Mesendoderm (in vitro differentiated cells): ENCODE data around the gene LDHAL6A. TPM values are rescaled to one million over a fixed set of nuclear protein-coding genes. Genes with fewer than 3 reads are reported as not detected.
"Not testable (repeated sequence)": the region's sequence is repeated elsewhere in the genome, so short reads cannot be mapped to it uniquely, and the experiment has no call there.

Source experiments
- DNase-seq: peaks from one replicate; pipeline ENCODE4 v3.0.0; 2013
- H2AK5ac ChIP-seq: 2 replicates; pipeline ENCODE4 v1.6.1; 2013; ENCODE audit warnings: low read length, inconsistent platforms
- H2BK120ac ChIP-seq: 2 replicates; pipeline ENCODE4 v1.6.1; 2013; ENCODE audit warnings: low read depth, mild to moderate bottlenecking, low read length, moderate library complexity, mixed read lengths
- H2BK15ac ChIP-seq: replicated peaks from 2 replicates; pipeline ENCODE4 v1.6.1; 2013; ENCODE audit warnings: low read depth, mild to moderate bottlenecking, moderate library complexity
- H2BK5ac ChIP-seq: 2 replicates; pipeline ENCODE4 v1.6.1; 2013; ENCODE audit warnings: low read length, inconsistent platforms
- H3K18ac ChIP-seq: 2 replicates; pipeline ENCODE4 v1.6.1; 2013; ENCODE audit warnings: mild to moderate bottlenecking, low read length, mixed read lengths
- H3K23ac ChIP-seq: one replicate; pipeline ENCODE4 v1.6.1; 2013; ENCODE audit warnings: low read length
- H3K27ac ChIP-seq: 2 replicates; pipeline ENCODE4 v1.5.1; 2013; ENCODE audit warnings: low read depth, mild to moderate bottlenecking, inconsistent platforms, low read length, moderate library complexity
- H3K27me3 ChIP-seq: 2 replicates; pipeline ENCODE4 v1.6.1; 2013; ENCODE audit warnings: low read length, control low read depth, mild to moderate bottlenecking, inconsistent platforms; ENCODE audit not compliant: insufficient read depth, poor library complexity
- H3K36me3 ChIP-seq: 2 replicates; pipeline ENCODE4 v1.6.1; 2013; ENCODE audit warnings: low read length, inconsistent platforms; ENCODE audit not compliant: control insufficient read depth, insufficient read depth
- H3K4ac ChIP-seq: one replicate; pipeline ENCODE4 v1.6.1; 2013; ENCODE audit warnings: low read depth, mild to moderate bottlenecking, low read length, moderate library complexity
- H3K4me1 ChIP-seq: 2 replicates; pipeline ENCODE4 v1.6.1; 2013; ENCODE audit warnings: low read depth, low read length, inconsistent platforms; ENCODE audit not compliant: control insufficient read depth
- H3K4me2 ChIP-seq: 2 replicates; pipeline ENCODE4 v1.6.1; 2013; ENCODE audit warnings: low read length
- H3K4me3 ChIP-seq: 2 replicates; pipeline ENCODE4 v1.5.1; 2013; ENCODE audit warnings: mild to moderate bottlenecking, low read length
- H3K56ac ChIP-seq: one replicate; pipeline ENCODE4 v1.6.1; 2013; ENCODE audit warnings: low read length
- H3K79me1 ChIP-seq: 2 replicates; pipeline ENCODE4 v1.6.1; 2013; ENCODE audit warnings: low read length, inconsistent platforms
- H3K79me2 ChIP-seq: 2 replicates; pipeline ENCODE4 v1.6.1; 2013; ENCODE audit warnings: mild to moderate bottlenecking, low read length; ENCODE audit not compliant: control insufficient read depth, insufficient read depth
- H3K9ac ChIP-seq: 2 replicates; pipeline ENCODE4 v1.6.1; 2013; ENCODE audit warnings: low read length, inconsistent platforms
- H4K5ac ChIP-seq: one replicate; pipeline ENCODE4 v1.6.1; 2013; ENCODE audit warnings: low read length
- H4K8ac ChIP-seq: one replicate; pipeline ENCODE4 v1.6.1; 2013; ENCODE audit warnings: low read depth, mild to moderate bottlenecking, control low read depth, low read length, moderate library complexity
- WGBS: extraction: QIAGEN DNeasy Blood & Tissue Kit; methylation state at CpG from one replicate; pipeline ENCODE4 v1.1.7; 2013; ENCODE audit warnings: low lambda C conversion rate, missing lambda C conversion rate; ENCODE audit not compliant: insufficient coverage; ENCODE audit errors: extremely low coverage; 5-methylcytosine and 5-hydroxymethylcytosine counted together
- polyA plus RNA-seq, 2 experiments: library from polyadenylated mRNA; stranded (reverse); fragments of 200-250 nt; gene quantifications; one replicate each; pipeline ENCODE4 v1.2.3, GENCODE V29; 2013

Gene LDHAL6A
- polyA plus RNA-seq (2013, experiment 1 of 2): 0.04 TPM
- not detected for polyA plus RNA-seq (2013, experiment 2 of 2)

DNA sequence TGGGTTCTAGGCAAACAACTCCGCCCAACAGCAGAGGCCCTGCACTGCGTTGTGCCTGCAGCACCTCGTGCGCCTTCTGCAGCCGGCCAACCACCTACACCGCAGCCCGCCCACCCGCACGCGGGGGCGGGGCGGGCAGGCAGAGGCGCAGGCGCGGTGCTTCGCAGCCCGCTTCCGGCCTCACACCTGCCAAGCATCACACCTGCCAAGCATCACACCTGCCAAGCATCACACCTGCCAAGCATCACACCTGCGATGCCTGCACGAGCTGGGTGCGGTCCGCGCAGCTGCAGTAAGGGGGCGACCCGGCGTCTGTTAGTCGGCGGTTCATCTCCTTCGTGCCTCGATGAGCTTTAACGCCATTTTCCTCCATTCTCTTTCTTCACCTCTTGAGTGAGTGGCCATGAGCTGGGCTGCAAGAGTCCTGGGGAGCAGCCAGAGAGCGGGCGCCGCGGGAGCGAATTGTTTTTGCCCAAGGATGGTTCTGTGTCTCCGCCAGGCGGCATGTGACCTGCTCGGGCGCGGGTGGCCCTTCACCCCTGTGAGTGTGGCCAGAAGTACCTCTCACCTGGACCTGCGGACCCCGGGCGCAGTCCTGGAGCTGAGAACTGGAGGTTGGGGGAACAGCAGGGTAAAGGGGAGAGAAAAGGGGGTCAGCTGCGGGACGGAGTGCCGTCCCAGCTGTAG, at the start of gene LDHAL6A:
Gene LDHAL6A (plus strand): TSS at position 171 of the 687 bp plus-strand sequence. CDS start 825 bp downstream, outside the sequence.
- H3K79me1 ChIP-seq: no peaks in the 10 kb centered on the region
- H2AK5ac ChIP-seq: no peak within 1 kb of the TSS
- no peak within 1 kb of the TSS for H2BK5ac ChIP-seq
- H2BK120ac ChIP-seq: no peak within 1 kb of the TSS
- H3K4me1 ChIP-seq: no peaks in the 10 kb centered on the region
- no peak within 1 kb of the TSS for H3K4me3 ChIP-seq
- DNase-seq: no peak
- H3K27me3 ChIP-seq: no peaks in the 10 kb centered on the region
- H3K56ac ChIP-seq: no peak within 1 kb of the TSS
- H3K18ac ChIP-seq: no peak within 1 kb of the TSS
- H3K79me2 ChIP-seq: no peaks in the 10 kb centered on the region
- no peaks in the 10 kb centered on the region for H3K36me3 ChIP-seq
- no peak within 1 kb of the TSS for H4K8ac ChIP-seq
- no peak within 1 kb of the TSS for H3K4ac ChIP-seq
- no peak within 1 kb of the TSS for H2BK15ac ChIP-seq
- no peak within 1 kb of the TSS for H3K9ac ChIP-seq
- no peak within 1 kb of the TSS for H4K5ac ChIP-seq
- WGBS: no CpG with 5 or more reads among the region's 47 CpGs
- no peak within 1 kb of the TSS for H3K23ac ChIP-seq
- no peak within 1 kb of the TSS for H3K4me2 ChIP-seq
- no peak within 1 kb of the TSS for H3K27ac ChIP-seq

DNA sequence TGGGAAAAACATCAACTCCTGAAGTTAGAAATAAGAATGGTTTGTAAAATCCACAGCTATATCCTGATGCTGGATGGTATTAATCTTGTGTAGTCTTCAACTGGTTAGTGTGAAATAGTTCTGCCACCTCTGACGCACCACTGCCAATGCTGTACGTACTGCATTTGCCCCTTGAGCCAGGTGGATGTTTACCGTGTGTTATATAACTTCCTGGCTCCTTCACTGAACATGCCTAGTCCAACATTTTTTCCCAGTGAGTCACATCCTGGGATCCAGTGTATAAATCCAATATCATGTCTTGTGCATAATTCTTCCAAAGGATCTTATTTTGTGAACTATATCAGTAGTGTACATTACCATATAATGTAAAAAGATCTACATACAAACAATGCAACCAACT, 48.3 kb upstream of the LDHAL6A start:
- not testable (repeated sequence) for H3K27ac ChIP-seq, H3K27me3 ChIP-seq, H3K79me2 ChIP-seq, H2AK5ac ChIP-seq, DNase-seq, H4K8ac ChIP-seq, H2BK5ac ChIP-seq, H2BK15ac ChIP-seq, H3K79me1 ChIP-seq, H3K18ac ChIP-seq, H3K56ac ChIP-seq, H3K4me3 ChIP-seq, H3K23ac ChIP-seq, H4K5ac ChIP-seq, H3K9ac ChIP-seq, H3K4ac ChIP-seq, H3K4me2 ChIP-seq, H3K4me1 ChIP-seq, H2BK120ac ChIP-seq
- no CpG with 5 or more reads among the region's 3 CpGs for WGBS
- H3K36me3 ChIP-seq: peaks cover 12% of the 10 kb centered on the region

DNA sequence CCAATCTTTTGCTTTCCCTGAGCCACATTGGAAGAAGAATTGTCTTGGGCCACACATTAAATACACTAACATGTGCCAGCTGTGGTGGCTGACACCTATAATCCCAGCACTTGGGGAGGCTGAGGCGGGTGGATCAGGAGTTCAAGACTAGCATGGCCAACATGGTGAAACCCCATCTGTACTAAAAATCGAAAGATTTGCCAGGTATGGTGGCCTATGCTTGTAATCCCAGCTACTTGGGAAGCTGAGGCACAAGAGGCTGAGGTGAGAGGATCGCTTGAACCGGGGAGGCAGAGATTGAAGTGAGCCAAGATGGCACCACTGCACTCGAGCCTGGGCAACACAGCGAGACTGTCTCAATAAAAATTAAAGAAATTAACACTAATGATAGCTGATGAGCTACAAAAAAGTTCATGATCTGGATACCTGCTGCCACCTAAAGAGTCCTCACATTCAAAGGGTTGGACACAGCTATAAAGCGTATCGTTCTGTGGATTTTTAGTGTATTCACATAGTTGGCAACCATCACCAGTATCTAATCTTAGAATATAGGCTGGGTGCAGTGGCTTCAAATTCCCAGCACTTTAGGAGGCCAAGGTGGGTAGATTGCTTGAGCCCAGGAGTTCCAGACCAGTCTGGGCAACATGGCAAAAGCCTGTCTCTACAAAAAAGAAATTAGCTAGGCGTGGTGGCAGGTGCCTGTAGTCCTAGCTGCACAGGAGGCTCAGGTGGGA, 46.9 kb upstream of the LDHAL6A start:
- no CpG with 5 or more reads among the region's 9 CpGs for WGBS
- no peak overlapping the region for H2BK15ac ChIP-seq
- H2BK120ac ChIP-seq: no peak overlapping the region
- no peak overlapping the region for H3K23ac ChIP-seq
- no peak overlapping the region for H3K56ac ChIP-seq
- no peak overlapping the region for H4K5ac ChIP-seq
- H3K4me1 ChIP-seq: no peaks in the 10 kb centered on the region
- H3K4ac ChIP-seq: no peak overlapping the region
- DNase-seq: no peak
- H3K79me2 ChIP-seq: no peaks in the 10 kb centered on the region
- H3K27ac ChIP-seq: no peak overlapping the region
- H3K4me2 ChIP-seq: no peak overlapping the region
- H3K4me3 ChIP-seq: no peak overlapping the region
- no peak overlapping the region for H2AK5ac ChIP-seq
- H3K36me3 ChIP-seq: peaks cover 11% of the 10 kb centered on the region
- no peaks in the 10 kb centered on the region for H3K79me1 ChIP-seq
- no peak overlapping the region for H3K18ac ChIP-seq
- H4K8ac ChIP-seq: no peak overlapping the region
- H3K9ac ChIP-seq: no peak overlapping the region
- H2BK5ac ChIP-seq: no peak overlapping the region
- H3K27me3 ChIP-seq: no peaks in the 10 kb centered on the region

DNA sequence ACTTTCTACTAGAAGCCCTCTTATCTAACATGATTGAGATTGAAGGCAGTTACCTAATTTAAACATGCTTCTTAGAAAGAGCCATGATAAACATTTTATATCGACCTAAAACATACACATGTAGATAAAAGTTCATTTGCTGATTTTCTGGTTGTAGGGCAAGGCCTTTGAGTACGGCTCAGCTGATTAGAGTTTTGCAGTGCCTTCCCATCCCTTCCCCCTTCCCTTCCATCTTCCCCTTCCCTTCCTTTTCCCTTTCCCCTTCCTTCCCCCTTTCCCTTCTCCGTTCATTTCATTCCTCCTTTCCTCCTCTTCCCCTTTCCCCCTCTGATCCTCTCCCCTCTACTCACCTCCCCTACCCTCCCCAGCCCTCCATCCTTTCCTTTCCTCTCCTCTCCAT, 39.2 kb upstream of the LDHAL6A start:
- H3K4me2 ChIP-seq: no peak overlapping the region
- no peak overlapping the region for H3K27ac ChIP-seq
- no peak overlapping the region for H4K5ac ChIP-seq
- H3K4me1 ChIP-seq: no peaks in the 10 kb centered on the region
- H3K23ac ChIP-seq: no peak overlapping the region
- H3K18ac ChIP-seq: no peak overlapping the region
- no peak overlapping the region for H2AK5ac ChIP-seq
- H2BK15ac ChIP-seq: no peak overlapping the region
- 100% methylated on average over 1 of the region's 3 CpGs for WGBS
- no peaks in the 10 kb centered on the region for H3K27me3 ChIP-seq
- no peak for DNase-seq
- H3K9ac ChIP-seq: no peak overlapping the region
- no peaks in the 10 kb centered on the region for H3K36me3 ChIP-seq
- no peak overlapping the region for H3K4ac ChIP-seq
- H4K8ac ChIP-seq: no peak overlapping the region
- H2BK120ac ChIP-seq: no peak overlapping the region
- no peak overlapping the region for H3K4me3 ChIP-seq
- no peaks in the 10 kb centered on the region for H3K79me1 ChIP-seq
- H3K79me2 ChIP-seq: no peaks in the 10 kb centered on the region
- H3K56ac ChIP-seq: no peak overlapping the region
- H2BK5ac ChIP-seq: no peak overlapping the region

DNA sequence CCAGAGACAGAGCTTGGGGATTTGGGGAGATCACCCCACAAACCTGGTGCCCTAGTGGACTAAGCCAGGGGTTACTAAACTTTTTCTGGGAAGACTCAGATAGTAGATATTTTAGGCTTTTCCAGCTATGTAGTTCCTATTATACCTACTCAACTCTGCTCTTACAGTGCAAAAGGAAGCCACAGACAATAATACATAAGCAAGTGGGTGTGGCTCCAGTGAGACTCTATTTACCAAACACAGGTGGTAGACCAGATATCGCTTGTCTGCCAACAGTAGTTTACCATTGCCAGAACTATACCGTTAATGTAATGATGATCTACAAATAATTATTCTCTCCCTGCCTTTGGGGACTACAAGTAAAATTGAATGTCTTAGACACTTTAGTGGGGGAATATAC, 36.6 kb upstream of the LDHAL6A start:
- no peak for DNase-seq
- Histone ChIP-seq H3K4me2 (no peak overlapping the region), H3K23ac (no peak overlapping the region), H2BK120ac (no peak overlapping the region), H2AK5ac (no peak overlapping the region), H3K79me2 (no peaks in the 10 kb centered on the region), H3K27ac (no peak overlapping the region), H2BK5ac (no peak overlapping the region), H3K4ac (no peak overlapping the region), H3K79me1 (no peaks in the 10 kb centered on the region), H3K4me3 (no peak overlapping the region), H4K5ac (no peak overlapping the region), H3K36me3 (no peaks in the 10 kb centered on the region), H3K56ac (no peak overlapping the region), H3K4me1 (no peaks in the 10 kb centered on the region), H3K27me3 (no peaks in the 10 kb centered on the region), H3K9ac (no peak overlapping the region), H3K18ac (no peak overlapping the region), H2BK15ac (no peak overlapping the region), H4K8ac (no peak overlapping the region)
- no CpG with 5 or more reads among the region's 2 CpGs for WGBS
